ENCODE data around the gene ZC3H10. TPM values are rescaled to one million over a fixed set of nuclear protein-coding genes. Genes with fewer than 3 reads are reported as not detected.

Gene ZC3H10
- total RNA-seq, 4 donors from 2014 or later, result 3.7 to 10.1 (median 4.5) TPM

DNA sequence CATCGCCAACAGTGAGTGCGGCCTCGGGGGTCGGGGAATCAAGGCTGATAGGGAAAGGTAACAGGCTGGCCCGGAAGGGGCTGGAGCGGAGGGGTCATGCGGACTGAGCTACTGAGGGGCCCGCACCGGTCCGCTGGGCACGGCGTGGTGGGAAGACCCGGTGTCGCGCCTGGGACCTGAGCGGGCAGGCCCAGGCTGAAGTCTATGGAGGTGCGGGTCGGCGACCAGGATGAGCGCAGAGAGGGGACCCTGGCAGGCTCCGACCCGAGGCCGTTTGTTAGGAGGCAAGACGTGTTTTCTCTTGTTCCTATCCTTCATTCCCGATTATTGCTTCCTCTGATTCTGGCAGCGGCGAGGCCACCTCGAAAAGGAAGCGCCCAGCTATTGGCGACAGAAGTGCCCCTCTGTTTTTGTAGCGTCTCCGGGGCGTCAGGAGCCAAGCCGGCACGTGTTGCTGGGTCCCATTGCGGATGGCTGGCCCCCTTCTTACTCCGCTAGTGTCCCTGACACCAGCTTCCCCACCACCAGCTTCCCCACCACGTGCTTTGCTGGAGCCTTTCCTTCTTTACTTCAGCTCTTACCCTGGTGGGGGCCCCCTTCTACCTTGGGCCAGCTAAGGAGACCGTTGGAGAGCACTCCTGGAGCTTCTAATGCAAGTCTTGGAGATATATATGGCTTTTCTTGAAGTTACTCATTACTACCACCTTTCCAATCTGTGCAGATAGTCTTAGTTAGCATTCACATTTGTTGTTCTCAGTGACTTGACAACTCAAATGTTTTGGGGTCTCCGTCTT lies 13.1 kb upstream of the ZC3H10 start:
- Histone ChIP-seq H3K4me1 (peaks cover 7 to 32% (median 24%) of the 10 kb centered on the region in 4 donors), H3K27ac (peak overlapping the region; percentile 86 to 96 (median 91)), H3K4me3 (peak overlapping the region; percentile 73 to 96 (median 79)), H3K36me3 (peaks cover 0 to 29% (median 11%) of the 10 kb centered on the region in 4 donors), H3K9me3 (no peaks in the 10 kb centered on the region), H3K27me3 (no peaks in the 10 kb centered on the region)
- in situ Hi-C loops (cut with MboI; ENCODE audit: low pct_ligation_motif_present in 1 of 4, low pct_unique_long_range_greater_than_20kb in 1 of 4, low sequenced_read_pairs in 3 of 4), result no loop called here
- TF ChIP-seq EP300 (IDR thresholded peaks at IDR 0.05; ENCODE audit: low read depth) (no peak), POLR2AphosphoS5 (IDR thresholded peaks at IDR 0.05) (no peak), POLR2A (IDR thresholded peaks at IDR 0.05) (no peak)
- TF ChIP-seq, protein P1, sequence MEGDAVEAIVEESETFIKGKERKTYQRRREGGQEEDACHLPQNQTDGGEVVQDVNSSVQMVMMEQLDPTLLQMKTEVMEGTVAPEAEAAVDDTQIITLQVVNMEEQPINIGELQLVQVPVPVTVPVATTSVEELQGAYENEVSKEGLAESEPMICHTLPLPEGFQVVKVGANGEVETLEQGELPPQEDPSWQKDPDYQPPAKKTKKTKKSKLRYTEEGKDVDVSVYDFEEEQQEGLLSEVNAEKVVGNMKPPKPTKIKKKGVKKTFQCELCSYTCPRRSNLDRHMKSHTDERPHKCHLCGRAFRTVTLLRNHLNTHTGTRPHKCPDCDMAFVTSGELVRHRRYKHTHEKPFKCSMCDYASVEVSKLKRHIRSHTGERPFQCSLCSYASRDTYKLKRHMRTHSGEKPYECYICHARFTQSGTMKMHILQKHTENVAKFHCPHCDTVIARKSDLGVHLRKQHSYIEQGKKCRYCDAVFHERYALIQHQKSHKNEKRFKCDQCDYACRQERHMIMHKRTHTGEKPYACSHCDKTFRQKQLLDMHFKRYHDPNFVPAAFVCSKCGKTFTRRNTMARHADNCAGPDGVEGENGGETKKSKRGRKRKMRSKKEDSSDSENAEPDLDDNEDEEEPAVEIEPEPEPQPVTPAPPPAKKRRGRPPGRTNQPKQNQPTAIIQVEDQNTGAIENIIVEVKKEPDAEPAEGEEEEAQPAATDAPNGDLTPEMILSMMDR (IDR thresholded peaks at IDR 0.05), result no peak
- intact Hi-C loops (cut with DNase I; ENCODE audit: low total_unique reads), result no loop called here
- WGBS, 2 donors (ENCODE audit: low coverage in 1 of 2), result 1 to 8% methylated on average over 2 to 40 of the region's 40 CpGs
- DNase-seq, result no peak

DNA sequence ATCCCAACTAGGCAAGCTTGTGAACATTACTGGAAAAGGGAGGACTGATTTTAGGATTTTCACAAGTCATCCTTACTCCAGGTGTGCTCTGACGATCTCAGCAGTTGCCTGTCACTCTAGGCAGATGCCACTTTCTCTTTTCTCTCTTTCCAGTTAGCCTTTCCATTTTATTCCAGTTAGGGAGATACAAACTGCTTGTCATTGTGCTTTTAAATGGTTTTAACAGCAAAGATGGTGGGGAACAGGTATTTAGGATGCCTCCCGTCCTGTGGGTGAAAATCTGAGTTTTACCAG lies 12.5 kb upstream of the ZC3H10 start:
- peaks cover 7 to 32% (median 24%) of the 10 kb centered on the region in 4 donors for H3K4me1 ChIP-seq
- peaks cover 0 to 35% (median 12%) of the 10 kb centered on the region in 4 donors for H3K36me3 ChIP-seq
- no peaks in the 10 kb centered on the region for H3K27me3 ChIP-seq
- H3K4me3 ChIP-seq, result peak overlapping the region; percentile 73 to 96 (median 79)
- no peaks in the 10 kb centered on the region for H3K9me3 ChIP-seq
- TF ChIP-seq POLR2A (IDR thresholded peaks at IDR 0.05) (no peak), POLR2AphosphoS5 (IDR thresholded peaks at IDR 0.05) (no peak), EP300 (IDR thresholded peaks at IDR 0.05; ENCODE audit: low read depth) (no peak)
- TF ChIP-seq, protein P1 (IDR thresholded peaks at IDR 0.05), result no peak
- in situ Hi-C loops (cut with MboI; ENCODE audit: low pct_ligation_motif_present in 1 of 4, low pct_unique_long_range_greater_than_20kb in 1 of 4, low sequenced_read_pairs in 3 of 4), result no loop called here
- WGBS, 2 donors (ENCODE audit: low coverage in 1 of 2), result 14 to 26% methylated on average over 2 of the region's 2 CpGs
- intact Hi-C loops (cut with DNase I; ENCODE audit: low total_unique reads), result no loop called here
- no peak for DNase-seq
- peak overlapping the region in 3 of 4 donors; percentile 86 to 96 (median 91) for H3K27ac ChIP-seq

DNA sequence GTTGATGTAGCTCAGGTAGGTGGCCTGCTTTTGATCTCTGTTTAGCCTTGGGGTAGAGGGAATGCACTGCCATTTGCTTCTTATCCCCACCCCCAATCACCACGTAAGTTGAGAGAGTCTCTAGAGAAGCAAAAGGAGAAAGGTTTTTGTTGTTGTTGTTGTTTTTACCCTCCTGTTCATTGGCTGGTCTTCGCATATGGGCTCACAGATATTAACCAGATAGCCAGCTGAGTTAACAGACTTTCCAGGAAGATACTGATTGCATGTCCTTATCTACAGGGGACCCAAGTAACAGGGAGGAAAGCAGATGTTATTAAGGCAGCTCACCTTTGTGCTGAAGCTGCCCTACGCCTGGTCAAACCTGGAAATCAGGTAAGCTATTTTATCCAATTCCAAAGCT lies 10.8 kb upstream of the ZC3H10 start:
- Histone ChIP-seq H3K36me3 (peaks cover 0 to 49% (median 20%) of the 10 kb centered on the region in 4 donors), H3K27me3 (no peaks in the 10 kb centered on the region), H3K4me1 (peaks cover 7 to 32% (median 24%) of the 10 kb centered on the region in 4 donors), H3K9me3 (no peaks in the 10 kb centered on the region), H3K4me3 (no peak overlapping the region), H3K27ac (no peak overlapping the region)
- intact Hi-C loops (cut with DNase I; ENCODE audit: low total_unique reads) (no loop called here), in situ Hi-C loops (cut with MboI; ENCODE audit: low pct_ligation_motif_present in 1 of 4, low pct_unique_long_range_greater_than_20kb in 1 of 4, low sequenced_read_pairs in 3 of 4) (no loop called here)
- 92 to 100% methylated on average over 3 of the region's 3 CpGs for WGBS, 2 donors (ENCODE audit: low coverage in 1 of 2)
- no peak for TF ChIP-seq EP300 (IDR thresholded peaks at IDR 0.05; ENCODE audit: low read depth)
- TF ChIP-seq POLR2AphosphoS5 (IDR thresholded peaks at IDR 0.05), result no peak
- TF ChIP-seq, protein P1 (IDR thresholded peaks at IDR 0.05), result no peak
- no peak for TF ChIP-seq POLR2A (IDR thresholded peaks at IDR 0.05)
- no peak for DNase-seq

DNA sequence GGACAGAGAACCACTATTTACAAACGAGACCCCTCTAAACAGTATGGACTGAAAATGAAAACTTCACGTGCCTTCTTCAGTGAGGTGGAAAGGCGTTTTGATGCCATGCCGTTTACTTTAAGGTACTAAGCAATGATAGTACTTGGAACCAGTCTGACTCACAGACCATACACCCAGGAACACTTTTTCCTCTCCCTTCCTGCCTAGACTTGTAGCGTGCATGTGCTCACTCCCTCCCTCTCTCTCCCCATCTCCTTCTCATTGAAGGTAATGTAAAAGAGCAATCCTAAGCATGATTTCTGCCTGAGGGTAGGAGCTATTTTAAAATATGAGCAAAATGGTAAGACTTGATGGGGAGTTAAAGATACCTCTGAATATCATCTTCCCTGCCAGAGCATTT lies 7.5 kb upstream of the ZC3H10 start:
- TF ChIP-seq POLR2A (IDR thresholded peaks at IDR 0.05), result no peak
- TF ChIP-seq, protein P1 (IDR thresholded peaks at IDR 0.05), result no peak
- TF ChIP-seq EP300 (IDR thresholded peaks at IDR 0.05; ENCODE audit: low read depth), result no peak
- no peak for TF ChIP-seq POLR2AphosphoS5 (IDR thresholded peaks at IDR 0.05)
- intact Hi-C loops (cut with DNase I; ENCODE audit: low total_unique reads), result no loop called here

More for the DNA sequence above, 7.5 kb upstream of the ZC3H10 start:
- no peak overlapping the region for H3K4me3 ChIP-seq
- H3K36me3 ChIP-seq, result peaks cover 0 to 54% (median 23%) of the 10 kb centered on the region in 4 donors
- no peak overlapping the region for H3K27ac ChIP-seq
- peaks cover 6 to 18% (median 13%) of the 10 kb centered on the region in 4 donors for H3K4me1 ChIP-seq
- WGBS, 2 donors (ENCODE audit: low coverage in 1 of 2), result 92 to 95% methylated on average over 4 to 5 of the region's 5 CpGs
- no peak for DNase-seq
- H3K9me3 ChIP-seq, result no peaks in the 10 kb centered on the region
- in situ Hi-C loops (cut with MboI; ENCODE audit: low pct_ligation_motif_present in 1 of 4, low pct_unique_long_range_greater_than_20kb in 1 of 4, low sequenced_read_pairs in 3 of 4), result loop anchor here in 2 of 4 donors (10.0 kb wide), 2 partner anchors 66 to 386 kb away; partner anchors contain the start of genes CD63 (in 1 of the 2), RDH5 (in 1 of the 2) and RPS26 (in 1 of the 2)
- H3K27me3 ChIP-seq, result no peaks in the 10 kb centered on the region

All from transverse colon (tissue), 4 donors.